Ovary (tissue), 9 donors: Measurements from ENCODE around the gene ETV6. TPM values are rescaled to one million over a fixed set of nuclear protein-coding genes. Genes with fewer than 3 reads are reported as not detected.

Experiments
- DNase-seq, 5 donors: peaks; one replicate each; pipeline ENCODE4 v3.0.0-alpha.2; 2019 to 2020
- H3K27ac ChIP-seq, 2 donors: fragments of 200-600 bp; one replicate each; pipeline versions ENCODE4 v1.5.1 to v1.8.0; 2019 to 2022
- H3K27me3 ChIP-seq: fragments of 200-600 bp; one replicate; pipeline ENCODE4 v1.8.0; 2022
- H3K36me3 ChIP-seq: fragments of 200-600 bp; sonication (generic); one replicate; pipeline ENCODE4 v1.5.1; 2019
- H3K4me1 ChIP-seq: one replicate; pipeline ENCODE4 v1.8.1; 2013; ENCODE audit warnings: mild to moderate bottlenecking, moderate library complexity; ENCODE audit not compliant: insufficient read depth
- H3K4me3 ChIP-seq: fragments of 200-600 bp; sonication (generic); one replicate; pipeline ENCODE4 v1.5.1; 2017
- H3K9me3 ChIP-seq, 2 donors: fragments of 200-600 bp in 1 of 2; sonication (generic) in 1 of 2; one replicate each; pipeline versions ENCODE4 v1.5.1 to v1.8.1; 2013 to 2019; ENCODE audit warnings: mild to moderate bottlenecking in 1 of 2, moderate library complexity in 1 of 2
- CTCF ChIP-seq, 3 donors: fragments of 450-650 bp in 2 of 3; fragments of 200-600 bp in 1 of 3; IDR thresholded peaks; one replicate each; pipeline versions ENCODE4 v1.5.1 to v1.8.0; 2016 to 2022; ENCODE audit warnings: antibody characterized with exemption in 3 of 3, mild to moderate bottlenecking in 1 of 3
- EP300 ChIP-seq: sonication (generic); formaldehyde crosslinking; IDR thresholded peaks from one replicate; pipeline ENCODE4 v1.6.1; 2017; ENCODE audit warnings: antibody characterized with exemption
- POLR2A ChIP-seq: fragments of 450-650 bp; IDR thresholded peaks from one replicate; pipeline ENCODE4 v1.6.1; 2017; ENCODE audit warnings: antibody characterized with exemption, mild to moderate bottlenecking, moderate library complexity
- WGBS, 3 donors: extraction: QIAGEN DNeasy Blood & Tissue Kit in 1 of 3; methylation state at CpG; one replicate each; pipeline versions ENCODE4 v1.1.5 to v1.1.7; 2013 to 2017; 5-methylcytosine and 5-hydroxymethylcytosine counted together
- intact Hi-C, 4 donors: fragments of 100-400 bp; cut with DNase I; formaldehyde crosslinking; loops; one replicate each; pipeline versions ENCODE4 v1.11.0 to v1.15.1; 2022 to 2023
- polyA plus RNA-seq, 2 donors: library from polyadenylated mRNA; stranded (reverse); fragments of 200-250 nt in 1 of 2; fragments of 350-450 nt in 1 of 2; fragmentation: Illumina TruSeq in 1 of 2; extraction: RNeasy Lipid Tissue Mini Kit (QIAGEN cat#74804) in 1 of 2; gene quantifications; one replicate each; pipeline ENCODE4 v1.2.3, GENCODE V29; 2013 to 2014
- total RNA-seq, 7 donors: library from RNA; depleted of rRNA in 2 of 7; stranded (reverse); fragments of >200 nt in 2 of 7; fragmentation: NEBNext Ultra II Directional in 3 of 7; extraction: Animal tissue kit (Norgen Biotek cat#: 25700) in 3 of 7; gene quantifications; one replicate each; pipeline versions ENCODE4 v1.1.0 to v1.2.4, GENCODE V29; 2016 to 2023
- donor health status: DM: no; HTN: no; CAD: no; lungs with moderate emphysema.
- donor health status: DM: no; HTN: no; CAD: no.
- donor health status: Bipolar disorder and iron deficiency.
- donor health status: DM: yes; HTN: yes; CAD: no.
- donor health status: DM: no; HTN: no; CAD: no.
- donor health status: DM: yes; HTN: yes; CAD: no.

ETV6 gene
- total and polyA plus RNA-seq, 9 donors = 4.4 to 34.6 (median 18.3) TPM

GRCh38 chr12:11885261-11886038 lies 236.0 kb downstream of the ETV6 start:
- no peak for TF ChIP-seq EP300
- TF ChIP-seq CTCF (IDR thresholded peaks at IDR 0.05) = no peak
- no peak for TF ChIP-seq POLR2A
- Histone ChIP-seq H3K4me1 (no peaks in the 10 kb centered on the region), H3K27me3 (no peaks in the 10 kb centered on the region), H3K27ac (no peak overlapping the region), H3K36me3 (no peaks in the 10 kb centered on the region), H3K9me3 (no peaks in the 10 kb centered on the region), H3K4me3 (no peak overlapping the region)
- no peak for DNase-seq
- 73 to 81% (median 77%) methylated on average over 8 of the region's 8 CpGs for WGBS, 3 donors
- intact Hi-C loops = loop anchor here in 1 of 4 donors (10.0 kb wide), 2 partner anchors 221 to 301 kb away; no protein-coding TSS in a partner anchor

- Histone ChIP-seq H3K27ac (no peak overlapping the region), H3K36me3 (no peaks in the 10 kb centered on the region), H3K9me3 (no peaks in the 10 kb centered on the region), H3K27me3 (no peaks in the 10 kb centered on the region), H3K4me1 (no peaks in the 10 kb centered on the region), H3K4me3 (no peak overlapping the region)
- intact Hi-C loops = loop anchor here in 1 of 4 donors (10.0 kb wide), 2 partner anchors 222 to 302 kb away; no protein-coding TSS in a partner anchor
- TF ChIP-seq POLR2A (no peak), EP300 (no peak), CTCF (IDR thresholded peaks at IDR 0.05) (no peak)
- 97 to 98% (median 97%) methylated on average over 3 of the region's 3 CpGs for WGBS, 3 donors
- DNase-seq = no peak
Observed at GRCh38 chr12:11886339-11886738, 236.9 kb downstream of the ETV6 start.

- 95 to 98% (median 95%) methylated on average over 3 of the region's 3 CpGs for WGBS, 3 donors
- Histone ChIP-seq H3K36me3 (no peaks in the 10 kb centered on the region), H3K9me3 (no peaks in the 10 kb centered on the region), H3K4me3 (no peak overlapping the region), H3K27ac (no peak overlapping the region), H3K4me1 (peaks cover 2% of the 10 kb centered on the region), H3K27me3 (no peaks in the 10 kb centered on the region)
- no peak for TF ChIP-seq POLR2A
- no peak for TF ChIP-seq EP300
- intact Hi-C loops = loop anchor here in 1 of 4 donors (10.0 kb wide), 2 partner anchors 223 to 303 kb away; no protein-coding TSS in a partner anchor
- DNase-seq = no peak
Observed at GRCh38 chr12:11888029-11888428, 238.6 kb downstream of the ETV6 start.

- WGBS, 3 donors = 65 to 73% (median 70%) methylated on average over 4 of the region's 4 CpGs
- Histone ChIP-seq H3K36me3 (no peaks in the 10 kb centered on the region), H3K4me3 (no peak overlapping the region), H3K27me3 (no peaks in the 10 kb centered on the region), H3K4me1 (peaks cover 2% of the 10 kb centered on the region), H3K9me3 (no peaks in the 10 kb centered on the region), H3K27ac (no peak overlapping the region)
- TF ChIP-seq CTCF (IDR thresholded peaks at IDR 0.05) = no peak
- no peak for TF ChIP-seq EP300
- no peak for TF ChIP-seq POLR2A
- no peak for DNase-seq
- intact Hi-C loops = no loop called here
Observed at GRCh38 chr12:11891346-11891745, 241.9 kb downstream of the ETV6 start.

- DNase-seq = peak; percentile 23 to 51 (median 42)
- intact Hi-C loops = no loop called here
Observed at GRCh38 chr12:11891754-11892386, 242.4 kb downstream of the ETV6 start.

More at GRCh38 chr12:11891754-11892386, 242.4 kb downstream of the ETV6 start:
- no peak for TF ChIP-seq CTCF (IDR thresholded peaks at IDR 0.05)
- TF ChIP-seq EP300 = no peak
- TF ChIP-seq POLR2A = no peak
- Histone ChIP-seq H3K36me3 (no peaks in the 10 kb centered on the region), H3K4me1 (peaks cover 2% of the 10 kb centered on the region), H3K27ac (no peak overlapping the region), H3K9me3 (no peaks in the 10 kb centered on the region), H3K27me3 (no peaks in the 10 kb centered on the region), H3K4me3 (no peak overlapping the region)
- 21 to 31% (median 25%) methylated on average over 9 of the region's 9 CpGs for WGBS, 3 donors
